ENCODE data around the gene PER2. TPM values are rescaled to one million over a fixed set of nuclear protein-coding genes. Genes with fewer than 3 reads are reported as not detected.
A peak's percentile ranks its signal among the peaks of the same experiment; 100 is the strongest.
"Not testable (repeated sequence)": the region's sequence is repeated elsewhere in the genome, so short reads cannot be mapped to it uniquely, and the experiment has no call there.

The PER2 gene
- total RNA-seq, 1 donor from 2014 or later: 21.6 TPM

GRCh38 chr2:238314576-238314975 is 26.2 kb upstream of the PER2 start:
- H3K27ac ChIP-seq: no peak overlapping the region
- no peaks in the 10 kb centered on the region for H3K36me3 ChIP-seq
- H3K4me1 ChIP-seq: peaks cover 0 to 2% of the 10 kb centered on the region in 2 donors
- no peaks in the 10 kb centered on the region for H3K9me3 ChIP-seq
- TF ChIP-seq CTCF (IDR thresholded peaks at IDR 0.05): no peak
- no peaks in the 10 kb centered on the region for H3K27me3 ChIP-seq
- H3K4me3 ChIP-seq: no peak overlapping the region
- intact Hi-C loops (cut with DNase I): no loop called here
- DNase-seq (ENCODE audit: low spot score in 2 of 2): peak in 1 of 2 donors; percentile 40

GRCh38 chr2:238313991-238314350 is 25.6 kb upstream of the PER2 start:
- no peaks in the 10 kb centered on the region for H3K9me3 ChIP-seq
- intact Hi-C loops (cut with DNase I): no loop called here
- TF ChIP-seq CTCF (IDR thresholded peaks at IDR 0.05): no peak
- peak in 1 of 2 donors; percentile 35 for DNase-seq (ENCODE audit: low spot score in 2 of 2)
- H3K27me3 ChIP-seq: no peaks in the 10 kb centered on the region
- no peaks in the 10 kb centered on the region for H3K4me1 ChIP-seq
- H3K27ac ChIP-seq: no peak overlapping the region
- H3K4me3 ChIP-seq: no peak overlapping the region
- no peaks in the 10 kb centered on the region for H3K36me3 ChIP-seq

- H3K27ac ChIP-seq: no peak overlapping the region
- no peaks in the 10 kb centered on the region for H3K4me1 ChIP-seq
- H3K36me3 ChIP-seq: no peaks in the 10 kb centered on the region
- no peak overlapping the region for H3K4me3 ChIP-seq
- no peaks in the 10 kb centered on the region for H3K9me3 ChIP-seq
- H3K27me3 ChIP-seq: no peaks in the 10 kb centered on the region
- peak in 1 of 2 donors; percentile 15 for DNase-seq (ENCODE audit: low spot score in 2 of 2)
- intact Hi-C loops (cut with DNase I): no loop called here
- no peak for TF ChIP-seq CTCF (IDR thresholded peaks at IDR 0.05)
Observed at GRCh38 chr2:238313289-238313990, 25.0 kb upstream of the PER2 start.

- H3K36me3 ChIP-seq; intact Hi-C loops (cut with DNase I); H3K27ac ChIP-seq; H3K4me1 ChIP-seq; H3K27me3 ChIP-seq; H3K9me3 ChIP-seq; H3K4me3 ChIP-seq: not testable (repeated sequence)
- DNase-seq (ENCODE audit: low spot score in 2 of 2): peak in 1 of 2 donors; percentile 38
Observed at GRCh38 chr2:238310721-238311120, 22.3 kb upstream of the PER2 start.

- TF ChIP-seq CTCF (IDR thresholded peaks at IDR 0.05): no peak
- Histone ChIP-seq H3K4me1 (no peaks in the 10 kb centered on the region), H3K27ac (no peak overlapping the region), H3K9me3 (no peaks in the 10 kb centered on the region), H3K36me3 (no peaks in the 10 kb centered on the region), H3K4me3 (no peak overlapping the region), H3K27me3 (no peaks in the 10 kb centered on the region)
- intact Hi-C loops (cut with DNase I): no loop called here
- no peak for DNase-seq (ENCODE audit: low spot score in 2 of 2)
Observed at GRCh38 chr2:238308177-238308576, 19.8 kb upstream of the PER2 start.

- no peak overlapping the region for H3K27ac ChIP-seq
- H3K4me3 ChIP-seq: no peak overlapping the region
- no peaks in the 10 kb centered on the region for H3K4me1 ChIP-seq
- intact Hi-C loops (cut with DNase I): no loop called here
- DNase-seq (ENCODE audit: low spot score in 2 of 2): no peak
- no peak for TF ChIP-seq CTCF (IDR thresholded peaks at IDR 0.05)
- H3K36me3 ChIP-seq: no peaks in the 10 kb centered on the region
- H3K9me3 ChIP-seq: no peaks in the 10 kb centered on the region
- H3K27me3 ChIP-seq: no peaks in the 10 kb centered on the region
Observed at GRCh38 chr2:238306672-238306998, 18.2 kb upstream of the PER2 start.
